Esophagus muscularis mucosa (tissue), 4 donors: ENCODE data around the gene ZNF580.

Experiments used
- EP300 ChIP-seq: sonication (generic); formaldehyde crosslinking; IDR thresholded peaks from one replicate; pipeline ENCODE4 v1.6.1; 2017; ENCODE audit warnings: antibody characterized with exemption
- POLR2A ChIP-seq: fragments of 450-650 bp; IDR thresholded peaks from one replicate; pipeline ENCODE4 v1.6.1; 2017; ENCODE audit warnings: antibody characterized with exemption, moderate library complexity, mild to moderate bottlenecking, low read depth
- POLR2AphosphoS5 ChIP-seq, 2 donors: sonication (generic); formaldehyde crosslinking; IDR thresholded peaks; one replicate each; pipeline ENCODE4 v1.6.1; 2017; ENCODE audit warnings: antibody characterized with exemption in 2 of 2
- TF ChIP-seq, protein P1 (sequence below), 3 experiments: fragments of 200-600 bp in 2 of 3; fragments of 450-650 bp in 1 of 3; sonication (generic) in 2 of 3; IDR thresholded peaks; one replicate each; pipeline ENCODE4 v1.5.1; 2017 to 2019; ENCODE audit warnings: antibody characterized with exemption in 3 of 3, mild to moderate bottlenecking in 2 of 3, moderate library complexity in 1 of 3

DNA sequence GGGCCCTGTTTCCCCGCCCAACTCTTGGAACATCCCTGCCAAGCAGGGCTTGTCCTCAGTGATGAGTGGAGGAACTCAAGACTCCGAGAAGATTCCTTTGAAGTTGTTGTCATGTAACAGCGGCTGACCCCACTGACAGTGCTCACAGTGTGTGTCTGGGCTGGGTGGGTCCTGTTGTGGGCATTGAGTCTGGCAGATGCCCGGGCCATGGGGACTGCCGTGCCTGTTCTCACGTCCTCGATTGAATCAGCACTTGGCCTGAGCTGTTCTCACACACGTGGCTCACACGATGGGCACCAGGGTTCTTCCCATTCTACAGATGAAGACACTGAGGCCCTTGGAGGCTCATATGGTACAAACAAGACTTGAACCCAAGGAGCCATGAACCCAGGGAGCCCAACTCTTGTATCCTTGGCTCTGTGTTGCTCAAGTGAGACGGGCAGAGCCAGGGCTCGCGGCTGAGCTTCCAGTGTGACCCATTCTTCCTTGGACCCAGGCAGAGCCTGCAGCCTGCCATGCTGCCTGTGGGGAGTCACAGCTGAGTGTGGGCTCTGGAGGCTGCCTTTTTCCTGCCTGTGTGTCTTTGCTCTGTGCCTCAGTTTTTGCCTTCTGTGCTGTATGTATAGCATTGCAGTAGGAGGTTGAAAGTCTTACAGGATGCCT, 25.7 kb downstream of the ZNF580 start:
- TF ChIP-seq, protein P1, sequence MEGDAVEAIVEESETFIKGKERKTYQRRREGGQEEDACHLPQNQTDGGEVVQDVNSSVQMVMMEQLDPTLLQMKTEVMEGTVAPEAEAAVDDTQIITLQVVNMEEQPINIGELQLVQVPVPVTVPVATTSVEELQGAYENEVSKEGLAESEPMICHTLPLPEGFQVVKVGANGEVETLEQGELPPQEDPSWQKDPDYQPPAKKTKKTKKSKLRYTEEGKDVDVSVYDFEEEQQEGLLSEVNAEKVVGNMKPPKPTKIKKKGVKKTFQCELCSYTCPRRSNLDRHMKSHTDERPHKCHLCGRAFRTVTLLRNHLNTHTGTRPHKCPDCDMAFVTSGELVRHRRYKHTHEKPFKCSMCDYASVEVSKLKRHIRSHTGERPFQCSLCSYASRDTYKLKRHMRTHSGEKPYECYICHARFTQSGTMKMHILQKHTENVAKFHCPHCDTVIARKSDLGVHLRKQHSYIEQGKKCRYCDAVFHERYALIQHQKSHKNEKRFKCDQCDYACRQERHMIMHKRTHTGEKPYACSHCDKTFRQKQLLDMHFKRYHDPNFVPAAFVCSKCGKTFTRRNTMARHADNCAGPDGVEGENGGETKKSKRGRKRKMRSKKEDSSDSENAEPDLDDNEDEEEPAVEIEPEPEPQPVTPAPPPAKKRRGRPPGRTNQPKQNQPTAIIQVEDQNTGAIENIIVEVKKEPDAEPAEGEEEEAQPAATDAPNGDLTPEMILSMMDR (IDR thresholded peaks at IDR 0.05): no peak
- TF ChIP-seq POLR2A (no peak), EP300 (no peak), POLR2AphosphoS5 (IDR thresholded peaks at IDR 0.05) (no peak)
